Measurements from ENCODE around the gene IMMP1L. TPM values are rescaled to one million over a fixed set of nuclear protein-coding genes. Genes with fewer than 3 reads are reported as not detected.

IMMP1L gene
- 13.1 and 24.6 TPM in 2 replicates for total RNA-seq

GRCh38 chr11:31509429-31510345 lies at the start of gene IMMP1L, which contains the start of gene ELP4:
Gene IMMP1L, minus strand, starts transcription at chr11:31509622. Its CDS starts 46,346 bp downstream, at chr11:31463276.
Gene ELP4, plus strand, starts transcription at chr11:31509767. Its CDS starts 18 bp downstream, at chr11:31509785.

Other genes starting within 250 kb of the IMMP1L start
- not detected in 2 replicates for gene DCDC1, start 139.9 kb downstream of the IMMP1L start, total RNA-seq
- 10.1 and 11.5 TPM in 2 replicates for gene DNAJC24, start 139.8 kb downstream of the IMMP1L start, total RNA-seq
- gene ELP4, start 145 bp upstream of the IMMP1L start, total RNA-seq, result 23.0 and 26.9 TPM in 2 replicates